HCT116 (cell line): ENCODE results near the gene KCNK13. TPM values are rescaled to one million over a fixed set of nuclear protein-coding genes. Genes with fewer than 3 reads are reported as not detected.

Experiments used
- ATAC-seq: fragments of 200-7000 bp; cut with Tn5 transposase; 2 replicates; pipeline ENCODE4 v1.9.1; 2020; ENCODE audit warnings: mild to moderate bottlenecking, moderate library complexity
- BruUV-seq: library from RNA; stranded (reverse); fragments of 400-500 nt; replicated peaks from 2 replicates; lab custom pipeline; 2021; lab: Mats Ljungman, UMichigan
- CTCF ChIA-PET: fragments of 300-600 bp; sonication (Branson Sonifier 250); formaldehyde crosslinking; loops from one replicate; lab custom pipeline; 2021; ENCODE audit warnings: antibody characterized with exemption; lab: Charles Lee
- POLR2A ChIA-PET: fragments of 300-600, 350-600 bp; sonication (Branson Sonifier 250); formaldehyde crosslinking; loops from one replicate; lab custom pipeline; 2021; ENCODE audit warnings: antibody characterized with exemption; lab: Charles Lee
- RAD21 ChIA-PET, 2 experiments: fragments of 300-600 bp; sonication (Branson Sonifier 250); formaldehyde crosslinking; loops; one replicate each; lab custom pipeline; 2023; ENCODE audit warnings: low total read pairs in 2 of 2; ENCODE audit not compliant: uncharacterized antibody in 2 of 2, unreplicated experiment in 2 of 2, low non-redundant PET in 1 of 2; lab: Charles Lee
- DNase-seq: peaks from one replicate; pipeline ENCODE4 v3.0.0-alpha.2; 2010; ENCODE audit warnings: low read depth, low spot score
- H2AFZ ChIP-seq: fragments of 200-600 bp; shearing (Covaris generic), sonication (generic); 2 replicates; pipeline ENCODE4 v1.6.1; 2017; ENCODE audit warnings: low read depth, mixed run types, mixed read lengths, antibody characterized with exemption, low read length; ENCODE audit not compliant: poor library complexity, severe bottlenecking
- H3K27ac ChIP-seq: 2 replicates; pipeline ENCODE4 v1.5.1; 2012; ENCODE audit warnings: low read depth, low read length
- H3K27me3 ChIP-seq: fragments of 200-600 bp; sonication (generic); 2 replicates; pipeline ENCODE4 v1.6.1; 2016; ENCODE audit warnings: mixed run types, low read length, mixed read lengths; ENCODE audit not compliant: insufficient read depth
- H3K36me3 ChIP-seq, 2 experiments: fragments of 200-500 bp in 1 of 2; fragments of 200-600 bp in 1 of 2; sonication (Bioruptor generic) in 1 of 2; sonication (generic) in 1 of 2; 2 replicates each; pipeline versions ENCODE4 v1.5.1 to v1.6.1; 2014 to 2016; ENCODE audit warnings: low read length in 2 of 2, inconsistent platforms in 1 of 2, mixed read lengths in 1 of 2, mixed run types in 1 of 2; ENCODE audit not compliant: insufficient read depth in 2 of 2, control insufficient read depth in 1 of 2
- H3K4me1 ChIP-seq, 2 experiments: fragments of 200-600 bp in 1 of 2; sonication (generic) in 1 of 2; 2 replicates each; pipeline versions ENCODE4 v1.5.1 to v1.6.1; 2012 to 2017; ENCODE audit warnings: low read length in 2 of 2, inconsistent platforms in 1 of 2, mild to moderate bottlenecking in 1 of 2, mixed read lengths in 1 of 2, mixed run types in 1 of 2, moderate library complexity in 1 of 2; ENCODE audit not compliant: insufficient read depth in 2 of 2, control insufficient read depth in 1 of 2
- H3K4me2 ChIP-seq: fragments of 200-600 bp; sonication (generic); 2 replicates; pipeline ENCODE4 v1.6.1; 2017; ENCODE audit warnings: mixed run types, low read length, mixed read lengths
- H3K4me3 ChIP-seq, 2 experiments: fragments of 200-600 bp in 1 of 2; sonication (generic) in 1 of 2; replicated peaks in 1 of 2; 2 replicates each; pipeline ENCODE4 v1.5.1; 2011 to 2016; ENCODE audit warnings: low read length in 2 of 2, control low read depth in 1 of 2, low read depth in 1 of 2, mild to moderate bottlenecking in 1 of 2, mixed read lengths in 1 of 2, mixed run types in 1 of 2
- H3K79me2 ChIP-seq: fragments of 200-600 bp; sonication (generic); 2 replicates; pipeline ENCODE4 v1.6.1; 2017; ENCODE audit warnings: mild to moderate bottlenecking, mixed run types, low read length, moderate library complexity, mixed read lengths; ENCODE audit not compliant: insufficient read depth
- H3K9ac ChIP-seq: fragments of 200-600 bp; sonication (generic); 2 replicates; pipeline ENCODE4 v1.6.1; 2016; ENCODE audit warnings: low read length, mixed read lengths
- H3K9me2 ChIP-seq: fragments of 200-600 bp; sonication (generic), shearing (Covaris generic); 2 replicates; pipeline ENCODE4 v1.6.1; 2017; ENCODE audit warnings: mixed run types, mild to moderate bottlenecking, moderate library complexity; ENCODE audit not compliant: insufficient read depth
- H3K9me3 ChIP-seq, 2 experiments: fragments of 200-500 bp in 1 of 2; fragments of 200-600 bp in 1 of 2; sonication (Bioruptor generic) in 1 of 2; sonication (generic) in 1 of 2; 2 replicates each; pipeline ENCODE4 v1.6.1; 2014 to 2017; ENCODE audit warnings: low read length in 2 of 2, mixed read lengths in 2 of 2, inconsistent platforms in 1 of 2, low read depth in 1 of 2, mild to moderate bottlenecking in 1 of 2, mixed run types in 1 of 2, moderate library complexity in 1 of 2; ENCODE audit not compliant: control insufficient read depth in 1 of 2, insufficient read depth in 1 of 2
- H4K20me1 ChIP-seq: fragments of 200-600 bp; sonication (generic), shearing (Covaris generic); 2 replicates; pipeline ENCODE4 v1.6.1; 2017; ENCODE audit warnings: mixed run types, mild to moderate bottlenecking, moderate library complexity; ENCODE audit not compliant: insufficient read depth
- ATF3 ChIP-seq: IDR thresholded peaks from 2 replicates; pipeline ENCODE4 v1.6.1; 2012
- ELF1 ChIP-seq: IDR thresholded peaks from 2 replicates; pipeline ENCODE4 v1.6.1; 2012; ENCODE audit warnings: low read depth, borderline replicate concordance
- EZH2 ChIP-seq: fragments of 200-600 bp; sonication (generic); IDR thresholded peaks from 2 replicates; pipeline ENCODE4 v1.6.1; 2017; ENCODE audit warnings: antibody characterized with exemption, mixed run types
- EZH2phosphoT487 ChIP-seq: fragments of 200-600 bp; IDR thresholded peaks from 2 replicates; pipeline ENCODE4 v1.6.1; 2018; ENCODE audit warnings: antibody characterized with exemption, borderline replicate concordance
- FOSL1 ChIP-seq: IDR thresholded peaks from 2 replicates; pipeline ENCODE4 v1.6.1; 2012; ENCODE audit warnings: low read depth
- JUND ChIP-seq: IDR thresholded peaks from 2 replicates; pipeline ENCODE4 v1.6.1; 2012
- MAX ChIP-seq: IDR thresholded peaks from 2 replicates; pipeline ENCODE4 v1.6.1; 2012
- POLR2A ChIP-seq: IDR thresholded peaks from 2 replicates; pipeline ENCODE4 v1.7.0; 2011; ENCODE audit warnings: borderline replicate concordance; ENCODE audit not compliant: insufficient read depth, insufficient read length; ENCODE audit errors: extremely low read depth
- POLR2AphosphoS5 ChIP-seq: IDR thresholded peaks from 2 replicates; pipeline ENCODE4 v1.6.1; 2011; ENCODE audit warnings: mild to moderate bottlenecking, low read depth, low read length, moderate library complexity
- RAD21 ChIP-seq: IDR thresholded peaks from 2 replicates; pipeline ENCODE4 v1.6.1; 2012; ENCODE audit warnings: low read depth, mild to moderate bottlenecking
- SRF ChIP-seq: IDR thresholded peaks from 2 replicates; pipeline ENCODE4 v1.6.1; 2012; ENCODE audit warnings: low read depth
- TCF7L2 ChIP-seq: IDR thresholded peaks from 2 replicates; pipeline ENCODE4 v1.7.0; 2011; ENCODE audit warnings: borderline replicate concordance, inconsistent platforms; ENCODE audit not compliant: insufficient read depth, insufficient read length; ENCODE audit errors: extremely low read depth
- YY1 ChIP-seq: IDR thresholded peaks from 2 replicates; pipeline ENCODE4 v1.6.1; 2011; ENCODE audit warnings: low read length, low read depth, moderate library complexity, mild to moderate bottlenecking; ENCODE audit not compliant: insufficient replicate concordance; ENCODE audit errors: extremely low read depth
- ZNF274 ChIP-seq: fragments of 200-500 bp; sonication (Bioruptor generic); IDR thresholded peaks from 2 replicates; pipeline ENCODE4 v1.6.1; 2014; ENCODE audit warnings: mild to moderate bottlenecking, low read depth, low read length, inconsistent platforms
- intact Hi-C: fragments of 100-400 bp; cut with micrococcal nuclease; formaldehyde crosslinking; loops from 2 replicates; pipeline ENCODE4 v1.10.0; 2022
- total RNA-seq: library from RNA; stranded (reverse); gene quantifications from one replicate; pipeline ENCODE4 v1.2.1, GENCODE V29; 2021; ENCODE audit not compliant: unreplicated experiment

The KCNK13 gene
- total RNA-seq, 1 experiment from 2014 or later = 2.2 TPM

- no peaks in the 10 kb centered on the region for H3K4me1 ChIP-seq
- TF ChIP-seq ZNF274 = no peak
- BruUV-seq = no TSS peak
- ChIA-PET RAD21 (no interaction called here), CTCF (no interaction called here), POLR2A (no interaction called here)
- no peaks in the 10 kb centered on the region for H3K9me3 ChIP-seq
- no peak overlapping the region for H3K4me2 ChIP-seq
- intact Hi-C loops = no loop called here
- H2AFZ ChIP-seq = no peak overlapping the region
- no peak overlapping the region for H3K9ac ChIP-seq
- H3K27ac ChIP-seq = no peak overlapping the region
- ATAC-seq (no peak), DNase-seq (no peak)
- peaks cover 4 to 16% of the 10 kb centered on the region in 2 experiments; a peak in 2 of 4 replicates for H3K36me3 ChIP-seq
- no peaks in the 10 kb centered on the region for H3K27me3 ChIP-seq
- H3K9me2 ChIP-seq = no peaks in the 10 kb centered on the region
- H4K20me1 ChIP-seq = no peaks in the 10 kb centered on the region
- H3K4me3 ChIP-seq = no peak overlapping the region
- no peaks in the 10 kb centered on the region for H3K79me2 ChIP-seq
These were observed 27.6 kb upstream of the KCNK13 start for GRCh38 chr14:90034156-90034555.

- no peak overlapping the region for H3K9ac ChIP-seq
- peaks cover 4 to 16% of the 10 kb centered on the region in 2 experiments; a peak in 2 of 4 replicates for H3K36me3 ChIP-seq
- CTCF ChIA-PET = no interaction called here
- no peak overlapping the region for H2AFZ ChIP-seq
- no peaks in the 10 kb centered on the region for H3K4me1 ChIP-seq
- no peaks in the 10 kb centered on the region for H4K20me1 ChIP-seq
- no peak overlapping the region for H3K27ac ChIP-seq
- no peak overlapping the region for H3K4me2 ChIP-seq
- RAD21 ChIA-PET = no interaction called here
- intact Hi-C loops = no loop called here
- no peaks in the 10 kb centered on the region for H3K9me2 ChIP-seq
- H3K4me3 ChIP-seq = no peak overlapping the region
- ATAC-seq = no peak
- no peaks in the 10 kb centered on the region for H3K27me3 ChIP-seq
- POLR2A ChIA-PET = no interaction called here
- DNase-seq = no peak
- no peaks in the 10 kb centered on the region for H3K9me3 ChIP-seq
- no TSS peak for BruUV-seq
- no peak for TF ChIP-seq POLR2A
- TF ChIP-seq EZH2phosphoT487 = no peak
- no peak for TF ChIP-seq YY1
- TF ChIP-seq SRF = no peak
- no peak for TF ChIP-seq TCF7L2
- no peak for TF ChIP-seq MAX
- TF ChIP-seq EZH2 = no peak
- no peak for TF ChIP-seq FOSL1
- TF ChIP-seq ELF1 = no peak
- TF ChIP-seq ATF3 = no peak
- no peak for TF ChIP-seq RAD21
- no peak for TF ChIP-seq POLR2AphosphoS5
- TF ChIP-seq JUND = no peak
- no peaks in the 10 kb centered on the region for H3K79me2 ChIP-seq
These were observed 26.8 kb upstream of the KCNK13 start for GRCh38 chr14:90034835-90035525.
